Stimulated activated naive B cell treated with anti-CD40 and anti-IgM and Interleukin-4, amounts not matched to agents 10 μg/mL and 1 μg/mL and 100 μg/mL, for 72 hours (primary cell): ENCODE data around the gene CNTLN.

ENCODE experiments used
- ATAC-seq, 2 donors: fragments of 150-1000 bp; cut with Tn5 transposase; replicated peaks; 2 replicates each; pipeline ENCODE4 v1.10.0; 2021; ENCODE audit warnings: moderate library complexity in 1 of 2
- DNase-seq: peaks from one replicate; pipeline ENCODE4 v3.0.0; 2021
- H3K27ac Mint-ChIP-seq: one replicate; pipeline ENCODE4 v1.8.0; 2022; ENCODE audit warnings: mild to moderate bottlenecking, mixed read lengths
- H3K27me3 Mint-ChIP-seq, 2 donors: one replicate each; pipeline ENCODE4 v1.8.0; 2022; ENCODE audit warnings: mixed read lengths in 2 of 2
- H3K36me3 Mint-ChIP-seq, 2 donors: one replicate each; pipeline ENCODE4 v1.8.0; 2022; ENCODE audit warnings: mixed read lengths in 2 of 2, mild to moderate bottlenecking in 1 of 2
- H3K4me1 Mint-ChIP-seq, 2 donors: one replicate each; pipeline ENCODE4 v1.8.0; 2022; ENCODE audit warnings: mixed read lengths in 2 of 2, mild to moderate bottlenecking in 1 of 2
- H3K4me3 Mint-ChIP-seq, 2 donors: one replicate each; pipeline ENCODE4 v1.8.0; 2022; ENCODE audit warnings: mild to moderate bottlenecking in 2 of 2, mixed read lengths in 2 of 2, moderate library complexity in 1 of 2
- H3K9me3 Mint-ChIP-seq, 2 donors: one replicate each; pipeline ENCODE4 v1.8.0; 2022; ENCODE audit warnings: mixed read lengths in 2 of 2, mild to moderate bottlenecking in 1 of 2

Gene CNTLN, protein sequence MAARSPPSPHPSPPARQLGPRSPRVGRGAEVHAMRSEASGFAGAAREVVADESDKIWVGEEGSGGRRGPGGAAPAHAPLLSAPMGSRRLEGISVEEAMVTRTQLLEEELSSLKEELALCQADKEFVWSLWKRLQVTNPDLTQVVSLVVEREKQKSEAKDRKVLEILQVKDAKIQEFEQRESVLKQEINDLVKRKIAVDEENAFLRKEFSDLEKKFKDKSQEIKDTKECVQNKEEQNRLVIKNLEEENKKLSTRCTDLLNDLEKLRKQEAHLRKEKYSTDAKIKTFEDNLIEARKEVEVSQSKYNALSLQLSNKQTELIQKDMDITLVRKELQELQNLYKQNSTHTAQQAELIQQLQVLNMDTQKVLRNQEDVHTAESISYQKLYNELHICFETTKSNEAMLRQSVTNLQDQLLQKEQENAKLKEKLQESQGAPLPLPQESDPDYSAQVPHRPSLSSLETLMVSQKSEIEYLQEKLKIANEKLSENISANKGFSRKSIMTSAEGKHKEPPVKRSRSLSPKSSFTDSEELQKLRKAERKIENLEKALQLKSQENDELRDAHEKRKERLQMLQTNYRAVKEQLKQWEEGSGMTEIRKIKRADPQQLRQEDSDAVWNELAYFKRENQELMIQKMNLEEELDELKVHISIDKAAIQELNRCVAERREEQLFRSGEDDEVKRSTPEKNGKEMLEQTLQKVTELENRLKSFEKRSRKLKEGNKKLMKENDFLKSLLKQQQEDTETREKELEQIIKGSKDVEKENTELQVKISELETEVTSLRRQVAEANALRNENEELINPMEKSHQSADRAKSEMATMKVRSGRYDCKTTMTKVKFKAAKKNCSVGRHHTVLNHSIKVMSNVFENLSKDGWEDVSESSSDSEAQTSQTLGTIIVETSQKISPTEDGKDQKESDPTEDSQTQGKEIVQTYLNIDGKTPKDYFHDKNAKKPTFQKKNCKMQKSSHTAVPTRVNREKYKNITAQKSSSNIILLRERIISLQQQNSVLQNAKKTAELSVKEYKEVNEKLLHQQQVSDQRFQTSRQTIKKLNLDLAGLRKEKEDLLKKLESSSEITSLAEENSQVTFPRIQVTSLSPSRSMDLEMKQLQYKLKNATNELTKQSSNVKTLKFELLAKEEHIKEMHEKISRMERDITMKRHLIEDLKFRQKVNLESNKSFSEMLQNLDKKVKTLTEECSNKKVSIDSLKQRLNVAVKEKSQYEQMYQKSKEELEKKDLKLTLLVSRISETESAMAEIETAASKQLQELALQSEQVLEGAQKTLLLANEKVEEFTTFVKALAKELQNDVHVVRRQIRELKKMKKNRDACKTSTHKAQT (N-terminal part only)

DNA sequence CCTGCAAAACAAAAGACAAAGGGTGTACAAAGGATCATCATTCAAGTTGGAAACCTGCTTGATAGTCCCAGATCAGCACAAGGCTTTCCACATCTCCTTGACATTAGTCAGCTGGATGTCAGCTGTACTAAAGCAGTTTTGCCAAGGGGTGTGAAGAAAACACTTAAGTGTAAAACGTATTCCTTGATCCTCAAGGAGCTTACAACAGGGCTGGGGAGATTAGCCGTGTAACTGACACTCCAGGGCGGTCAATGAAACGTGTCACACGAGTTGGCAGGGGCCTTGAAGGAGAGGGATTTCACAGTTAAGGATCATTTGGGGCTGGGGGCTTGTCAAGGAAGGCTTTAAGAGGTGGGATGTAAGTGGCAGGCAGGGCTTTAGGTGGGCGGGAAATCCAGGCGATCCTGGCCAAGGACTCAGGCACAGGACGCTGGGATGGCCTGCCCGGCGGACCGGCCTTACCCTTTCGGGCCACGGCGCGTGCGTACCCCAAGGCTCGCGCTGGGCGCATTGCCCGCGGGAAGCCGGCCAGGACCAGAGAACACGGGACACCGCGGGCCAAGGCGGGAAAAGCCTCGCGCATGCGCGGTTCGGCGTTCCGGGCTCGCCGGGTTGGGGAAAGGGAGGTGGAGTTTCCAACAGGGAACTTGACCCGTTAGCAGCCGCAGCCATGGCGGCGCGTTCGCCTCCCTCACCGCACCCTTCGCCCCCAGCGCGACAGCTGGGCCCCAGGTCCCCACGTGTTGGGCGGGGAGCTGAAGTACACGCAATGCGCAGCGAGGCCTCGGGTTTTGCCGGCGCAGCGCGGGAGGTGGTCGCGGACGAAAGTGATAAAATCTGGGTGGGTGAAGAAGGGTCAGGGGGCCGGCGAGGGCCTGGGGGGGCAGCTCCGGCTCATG is at the start of gene CNTLN:
TSS of gene CNTLN (plus strand) at position 645 of the 899 bp plus-strand sequence. CDS start at position 671, 26 bp downstream.
- ATAC-seq (peak; percentile 83 to 85), DNase-seq (peak; percentile 70)
- H3K4me3 Mint-ChIP-seq, result peak within 1 kb of the TSS; percentile 78 to 90
- H3K4me1 Mint-ChIP-seq, result peaks cover 6 to 17% of the 10 kb centered on the region in 2 donors
- H3K27me3 Mint-ChIP-seq, result peaks cover 14 to 23% of the 10 kb centered on the region in 2 donors
- H3K36me3 Mint-ChIP-seq, result peaks cover 0 to 8% of the 10 kb centered on the region in 2 donors
- H3K27ac Mint-ChIP-seq, result peak within 1 kb of the TSS; percentile 94
- no peaks in the 10 kb centered on the region for H3K9me3 Mint-ChIP-seq

DNA sequence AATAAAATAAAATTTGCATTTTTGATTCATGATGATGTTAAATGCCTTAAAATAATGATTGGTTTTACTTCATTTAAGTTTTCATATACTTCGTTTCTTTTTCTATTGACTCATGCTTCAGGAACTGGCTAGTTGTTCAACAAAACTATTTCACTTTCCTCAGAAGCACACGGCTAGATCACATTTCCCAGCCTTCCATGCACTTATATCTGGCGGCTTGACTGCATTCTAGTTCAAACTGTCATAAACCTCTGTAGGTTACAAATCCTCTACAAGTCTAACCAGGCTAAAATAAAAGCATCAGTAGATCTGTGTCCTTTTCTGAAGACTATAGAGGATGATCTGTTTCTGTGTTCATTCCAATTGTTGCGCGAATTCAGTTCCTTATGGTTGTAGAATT is 46.3 kb upstream of the CNTLN start:
- H3K4me1 Mint-ChIP-seq, result no peaks in the 10 kb centered on the region
- no peak overlapping the region for H3K4me3 Mint-ChIP-seq

DNA sequence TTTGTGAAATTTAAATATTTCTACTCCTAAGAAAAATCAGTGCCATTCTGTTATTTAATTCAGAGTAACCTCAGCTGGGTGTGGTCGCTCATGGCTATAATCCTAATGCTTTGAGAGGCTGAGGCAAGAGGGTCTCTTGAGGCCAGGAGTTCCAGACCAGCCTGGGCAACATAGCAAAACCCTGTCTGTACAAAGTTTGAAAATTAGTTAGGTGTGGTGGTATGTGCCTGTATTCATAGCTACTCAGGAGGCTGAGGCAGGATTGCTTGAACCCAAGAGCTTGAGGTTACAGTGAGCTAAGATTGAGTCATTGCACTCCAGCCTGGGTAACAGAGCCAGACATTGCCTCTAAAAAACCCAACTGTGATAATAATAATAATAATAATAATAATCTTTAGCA is 44.8 kb upstream of the CNTLN start:
- ATAC-seq (no peak), DNase-seq (no peak)
- Mint-ChIP-seq H3K27ac (no peak overlapping the region), H3K9me3 (no peaks in the 10 kb centered on the region), H3K27me3 (peaks cover 0 to 4% of the 10 kb centered on the region in 2 donors), H3K4me3 (no peak overlapping the region), H3K36me3 (no peaks in the 10 kb centered on the region), H3K4me1 (no peaks in the 10 kb centered on the region)

More for the DNA sequence above, 46.3 kb upstream of the CNTLN start:
- H3K27ac Mint-ChIP-seq, result no peak overlapping the region
- no peak for DNase-seq
- H3K27me3 Mint-ChIP-seq, result peaks cover 0 to 4% of the 10 kb centered on the region in 2 donors
- H3K9me3 Mint-ChIP-seq, result no peaks in the 10 kb centered on the region
- H3K36me3 Mint-ChIP-seq, result no peaks in the 10 kb centered on the region
- no peak for ATAC-seq

DNA sequence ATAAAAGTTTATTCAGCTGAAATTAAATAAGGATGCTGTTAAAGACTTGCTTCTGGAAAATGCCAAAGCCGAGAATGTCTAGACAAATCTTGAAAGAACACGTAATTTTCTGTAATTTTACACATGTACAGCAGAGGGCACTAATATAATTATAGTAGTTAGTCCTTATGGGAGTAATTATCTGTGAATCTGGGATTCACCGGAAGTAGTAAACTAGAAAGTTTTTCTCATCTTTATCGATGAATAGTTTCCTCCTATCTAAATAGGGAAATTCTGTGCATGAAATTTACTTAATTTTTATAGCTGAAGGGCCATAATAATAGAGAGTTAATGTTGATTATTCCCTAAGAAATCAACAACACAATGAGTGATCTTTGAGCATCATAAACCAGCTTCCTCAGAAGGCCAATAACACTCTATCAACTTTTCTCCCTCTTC is 18.4 kb upstream of the CNTLN start:
- Mint-ChIP-seq H3K27ac (no peak overlapping the region), H3K4me1 (no peaks in the 10 kb centered on the region), H3K36me3 (no peaks in the 10 kb centered on the region), H3K9me3 (peaks cover 2 to 5% of the 10 kb centered on the region in 2 donors), H3K4me3 (no peak overlapping the region), H3K27me3 (peaks cover 2 to 3% of the 10 kb centered on the region in 2 donors)
- DNase-seq, result no peak
- ATAC-seq, result no peak

DNA sequence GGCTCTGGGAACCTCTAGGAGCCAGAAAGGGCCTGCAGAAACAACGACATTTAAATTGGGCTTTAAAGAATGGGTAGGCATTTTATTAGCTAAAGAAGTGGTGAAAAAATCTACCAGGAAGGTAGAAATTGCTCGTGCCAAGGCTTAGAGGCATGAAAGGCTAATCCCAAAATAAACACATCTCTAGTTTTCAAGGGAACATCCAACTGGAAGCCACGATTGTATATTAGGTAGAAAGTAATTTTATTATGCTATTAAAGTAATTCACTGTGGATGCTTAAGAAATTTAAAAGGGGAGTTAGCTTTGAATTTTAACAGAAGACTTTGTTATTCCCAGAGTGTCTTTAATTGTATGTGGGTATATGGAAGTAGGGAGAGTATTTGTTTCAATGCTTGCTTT is 17.5 kb upstream of the CNTLN start:
- ATAC-seq (no peak), DNase-seq (no peak)
- Mint-ChIP-seq H3K36me3 (no peaks in the 10 kb centered on the region), H3K27me3 (no peaks in the 10 kb centered on the region), H3K9me3 (peaks cover 1 to 8% of the 10 kb centered on the region in 2 donors), H3K27ac (no peak overlapping the region), H3K4me3 (no peak overlapping the region), H3K4me1 (no peaks in the 10 kb centered on the region)

DNA sequence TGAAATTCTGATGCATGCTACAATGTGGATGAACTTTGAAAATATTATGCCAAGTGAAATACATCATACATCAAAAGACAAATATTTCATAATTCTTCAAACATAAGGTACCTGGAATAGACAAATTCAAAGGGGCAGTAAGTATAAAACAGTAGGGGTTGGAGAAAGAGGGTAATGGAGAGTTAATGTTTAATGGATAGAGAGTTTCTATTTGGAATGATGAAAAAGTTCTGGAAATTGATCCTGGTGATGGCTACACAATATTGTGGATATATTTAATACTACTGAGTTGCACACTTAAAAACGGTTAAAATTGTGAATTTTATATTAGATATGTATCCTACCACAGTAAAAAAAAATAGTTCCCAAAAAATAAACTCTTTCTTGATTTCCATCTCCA is 14.6 kb upstream of the CNTLN start:
- Mint-ChIP-seq H3K27ac (no peak overlapping the region), H3K4me1 (no peaks in the 10 kb centered on the region)

DNA sequence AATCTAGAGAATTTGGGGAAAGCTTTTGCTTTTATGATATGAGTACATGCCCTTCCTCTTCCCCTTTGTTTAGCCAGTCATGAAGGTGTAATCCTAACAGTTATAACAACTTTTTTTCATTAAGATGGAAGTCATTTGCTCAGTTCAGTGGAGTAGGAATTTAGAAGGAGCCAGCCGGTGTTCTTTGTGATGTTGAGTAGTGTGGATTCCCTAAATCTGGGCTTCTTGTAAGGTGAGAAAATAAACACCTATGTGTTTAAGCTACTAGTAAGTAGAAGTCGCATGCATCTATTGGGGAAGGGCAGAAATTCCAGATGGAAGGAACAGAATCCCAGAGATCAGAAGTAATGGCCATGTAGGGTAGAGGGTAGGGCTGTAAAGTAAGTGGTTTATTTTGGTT is 13.6 kb upstream of the CNTLN start:
- H3K9me3 Mint-ChIP-seq, result peaks cover 4 to 8% of the 10 kb centered on the region in 2 donors
- no peak for ATAC-seq
- H3K27me3 Mint-ChIP-seq, result no peaks in the 10 kb centered on the region
- H3K4me3 Mint-ChIP-seq, result no peak overlapping the region
- no peak overlapping the region for H3K27ac Mint-ChIP-seq
- no peaks in the 10 kb centered on the region for H3K36me3 Mint-ChIP-seq
- no peak for DNase-seq
- H3K4me1 Mint-ChIP-seq, result no peaks in the 10 kb centered on the region

More for the DNA sequence above, 14.6 kb upstream of the CNTLN start:
- DNase-seq (no peak), ATAC-seq (no peak)
- H3K4me3 Mint-ChIP-seq, result no peak overlapping the region
- H3K9me3 Mint-ChIP-seq, result peaks cover 1 to 8% of the 10 kb centered on the region in 2 donors
- no peaks in the 10 kb centered on the region for H3K27me3 Mint-ChIP-seq
- no peaks in the 10 kb centered on the region for H3K36me3 Mint-ChIP-seq

DNA sequence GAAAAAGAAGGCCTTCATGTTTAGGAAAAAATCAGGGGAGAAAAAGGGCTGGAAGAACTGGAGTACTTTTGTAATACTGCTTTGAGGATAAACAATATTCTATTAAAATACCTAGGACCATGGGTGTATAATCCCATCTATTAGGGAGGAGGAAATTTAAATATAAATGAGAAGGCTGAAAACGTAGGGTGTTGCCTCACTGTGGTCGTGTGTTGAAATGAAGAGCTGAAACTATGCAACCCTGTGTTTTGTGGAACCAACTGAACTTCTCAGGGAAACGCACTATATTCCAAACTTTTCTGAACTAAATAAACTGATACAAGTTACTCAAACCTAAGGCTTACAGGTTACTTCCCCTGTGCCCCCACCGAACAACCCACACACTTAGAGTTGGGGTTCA is 4.5 kb upstream of the CNTLN start:
- DNase-seq, result no peak
- H3K4me3 Mint-ChIP-seq, result no peak overlapping the region

DNA sequence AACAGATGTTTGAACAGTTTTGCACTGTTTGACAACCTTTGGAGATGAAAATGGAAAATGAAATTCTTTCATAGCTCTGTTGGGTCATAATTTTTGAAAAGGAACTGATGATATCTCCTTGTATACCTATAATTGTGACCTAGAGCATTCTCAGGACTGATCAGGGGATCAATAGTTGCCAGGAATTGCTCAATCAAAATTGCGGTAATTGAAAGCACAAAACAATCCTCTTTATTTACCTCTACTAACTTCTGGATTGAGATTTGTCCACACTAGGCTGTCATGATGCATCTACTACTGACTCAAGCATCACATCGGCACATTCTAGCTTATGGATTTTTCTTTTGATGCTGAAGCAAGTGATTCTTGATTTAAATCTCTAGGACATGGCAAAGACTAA is 4.1 kb upstream of the CNTLN start:
- Mint-ChIP-seq H3K4me3 (no peak overlapping the region), H3K9me3 (peaks cover 0 to 3% of the 10 kb centered on the region in 2 donors), H3K27me3 (peaks cover 14 to 23% of the 10 kb centered on the region in 2 donors), H3K4me1 (peaks cover 6 to 11% of the 10 kb centered on the region in 2 donors), H3K36me3 (peaks cover 0 to 8% of the 10 kb centered on the region in 2 donors), H3K27ac (no peak overlapping the region)
- no peak for ATAC-seq
- DNase-seq, result no peak

More for the DNA sequence above, 4.5 kb upstream of the CNTLN start:
- H3K36me3 Mint-ChIP-seq, result peaks cover 0 to 8% of the 10 kb centered on the region in 2 donors
- peaks cover 6 to 11% of the 10 kb centered on the region in 2 donors for H3K4me1 Mint-ChIP-seq
- H3K27ac Mint-ChIP-seq, result no peak overlapping the region
- peaks cover 0 to 3% of the 10 kb centered on the region in 2 donors for H3K9me3 Mint-ChIP-seq
- peaks cover 14 to 22% of the 10 kb centered on the region in 2 donors for H3K27me3 Mint-ChIP-seq
- ATAC-seq, result no peak

DNA sequence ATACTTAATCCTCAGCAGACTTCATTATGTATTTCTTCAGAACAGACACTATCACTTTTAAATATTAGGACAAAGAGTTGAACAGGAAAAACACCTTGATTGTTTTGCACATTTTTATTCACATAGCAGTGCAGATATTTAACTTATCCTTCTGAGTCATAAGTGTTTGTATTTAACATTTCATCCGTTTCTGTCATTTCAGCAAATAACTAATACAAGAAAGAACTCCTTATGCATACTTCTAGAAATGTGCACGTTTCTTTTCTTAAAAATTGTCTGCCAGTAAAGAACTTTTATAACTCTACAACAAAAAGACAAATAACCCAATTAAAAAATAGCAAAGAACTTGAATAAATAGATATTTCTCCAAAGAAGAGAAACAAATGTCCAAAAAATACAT is 3.3 kb upstream of the CNTLN start:
- ATAC-seq (no peak), DNase-seq (no peak)
- Mint-ChIP-seq H3K36me3 (peaks cover 0 to 8% of the 10 kb centered on the region in 2 donors), H3K9me3 (no peaks in the 10 kb centered on the region), H3K27me3 (peaks cover 14 to 23% of the 10 kb centered on the region in 2 donors), H3K4me3 (no peak overlapping the region), H3K4me1 (peaks cover 6 to 17% of the 10 kb centered on the region in 2 donors), H3K27ac (no peak overlapping the region)

DNA sequence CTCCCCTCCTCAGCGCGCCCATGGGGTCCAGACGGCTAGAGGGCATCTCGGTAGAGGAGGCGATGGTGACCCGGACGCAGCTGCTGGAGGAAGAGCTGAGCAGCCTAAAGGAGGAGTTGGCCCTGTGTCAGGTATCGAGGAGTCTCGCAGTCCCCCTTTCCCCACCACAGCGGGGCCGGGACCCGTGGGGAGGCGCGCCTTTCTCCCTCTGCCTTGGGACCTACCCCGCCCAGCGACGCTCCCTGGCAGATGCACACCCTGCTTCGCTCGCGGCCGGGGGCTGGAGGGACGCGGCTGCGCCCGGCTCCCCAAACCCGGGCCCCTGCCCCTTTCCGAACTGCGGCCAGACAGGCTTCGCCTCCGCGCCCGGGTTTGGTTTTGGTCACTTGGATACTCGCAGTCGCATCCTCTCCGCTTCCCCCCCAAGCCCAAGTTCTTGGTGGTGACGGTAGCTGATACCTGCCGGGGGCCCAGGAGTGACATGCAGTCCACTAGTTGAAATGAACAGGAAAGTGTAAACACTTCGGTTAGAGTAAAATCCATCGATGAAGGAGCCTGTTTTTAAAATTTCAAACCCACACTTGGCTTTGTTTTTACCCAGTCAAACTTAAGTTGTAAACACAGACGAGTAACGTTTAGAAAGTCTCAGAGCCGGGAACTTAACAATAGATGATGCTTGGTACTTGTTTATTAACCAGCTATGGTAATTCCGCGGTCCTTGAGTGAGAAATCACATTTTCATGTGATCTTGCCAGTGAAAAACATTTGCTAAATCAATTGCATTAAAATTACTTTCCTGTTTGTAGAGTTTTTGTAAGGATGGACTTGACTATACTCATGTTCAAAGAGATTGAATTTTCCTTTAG is 688 bp downstream of the CNTLN start:
- Mint-ChIP-seq H3K27me3 (peaks cover 14 to 23% of the 10 kb centered on the region in 2 donors), H3K4me1 (peaks cover 6 to 17% of the 10 kb centered on the region in 2 donors), H3K4me3 (peak overlapping the region; percentile 78 to 90), H3K36me3 (peaks cover 0 to 8% of the 10 kb centered on the region in 2 donors), H3K27ac (peak overlapping the region; percentile 94), H3K9me3 (no peaks in the 10 kb centered on the region)
- peak; percentile 74 to 77 for ATAC-seq
- peak; percentile 6 for DNase-seq

DNA sequence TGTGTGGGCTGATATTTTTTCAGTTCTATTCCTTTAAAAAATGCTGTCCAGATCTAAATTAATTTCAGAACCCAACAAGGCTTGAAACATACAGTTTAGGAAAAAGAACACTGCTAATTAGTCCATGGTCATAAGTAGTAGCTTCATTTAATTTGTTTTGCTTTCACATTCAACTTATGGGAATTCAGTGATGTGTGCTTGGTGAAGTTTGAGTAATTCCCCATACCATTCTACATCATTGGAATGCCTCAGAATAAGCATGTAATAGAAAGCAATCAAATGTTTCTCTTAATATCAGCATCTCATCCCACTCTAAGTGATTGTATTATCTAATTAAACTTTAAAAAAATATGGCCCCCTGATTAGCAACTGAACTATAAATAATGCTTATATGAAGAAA is 2.7 kb downstream of the CNTLN start:
- Mint-ChIP-seq H3K4me3 (no peak overlapping the region), H3K9me3 (no peaks in the 10 kb centered on the region), H3K4me1 (peaks cover 6 to 17% of the 10 kb centered on the region in 2 donors), H3K36me3 (peaks cover 0 to 8% of the 10 kb centered on the region in 2 donors), H3K27ac (no peak overlapping the region), H3K27me3 (peaks cover 12 to 19% of the 10 kb centered on the region in 2 donors)
- DNase-seq (no peak), ATAC-seq (no peak)
